KG1 (cell line): ENCODE data around the gene SLC25A42.
"Not testable (repeated sequence)": the region's sequence is repeated elsewhere in the genome, so short reads cannot be mapped to it uniquely, and the experiment has no call there.

ENCODE experiments used
- DNase-seq: peaks from one replicate; lab custom pipeline; 2025; lab: John Stamatoyannopoulos, UW

The SLC25A42 gene

DNA sequence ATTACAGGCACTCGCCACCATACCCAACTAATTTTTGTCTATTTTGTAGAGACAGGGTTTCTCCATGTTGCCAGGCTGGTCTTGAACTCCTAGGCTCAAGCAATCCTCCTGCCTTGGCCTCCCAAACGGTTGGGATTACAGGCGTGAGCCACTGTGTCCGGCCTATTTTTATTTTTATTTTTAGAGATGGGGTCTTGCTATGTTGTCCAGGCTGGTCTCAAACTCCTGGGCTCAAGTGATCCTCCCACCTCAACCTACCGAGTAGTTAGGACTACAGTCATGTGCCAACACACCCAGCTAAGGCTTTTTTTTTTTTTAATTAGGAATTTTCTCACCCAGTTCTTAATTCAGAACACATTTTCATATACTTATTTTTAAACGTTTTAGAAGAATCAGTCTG is 71.9 kb downstream of the SLC25A42 start:
- DNase-seq, result not testable (repeated sequence)

DNA sequence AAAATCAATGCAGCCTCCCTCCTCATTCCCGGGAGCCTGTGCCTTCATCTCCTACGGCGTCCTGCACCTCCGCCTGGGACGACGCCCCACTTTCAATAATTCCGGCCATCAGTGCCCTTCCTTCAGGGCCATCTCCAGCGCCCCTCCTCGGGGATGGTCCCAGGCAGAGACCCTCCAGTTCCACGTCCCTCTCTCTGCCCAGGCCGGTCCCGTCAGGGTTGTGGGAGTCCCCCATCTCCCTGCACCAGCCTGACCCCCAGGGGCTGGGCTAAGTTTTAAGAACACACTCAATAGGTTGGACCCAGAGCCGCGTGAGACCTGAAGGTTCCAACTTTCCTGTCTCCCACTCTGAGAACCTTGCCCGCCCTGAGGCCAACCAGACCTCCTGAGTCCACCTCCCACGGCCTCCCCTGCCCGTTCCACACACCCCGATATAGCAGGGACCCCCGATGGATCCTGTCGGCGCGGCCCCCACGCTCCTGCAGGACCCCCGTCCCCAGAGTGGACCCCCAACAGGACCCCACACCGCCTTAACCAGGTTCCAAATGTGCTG is 73.8 kb downstream of the SLC25A42 start:
- DNase-seq, result no peak

DNA sequence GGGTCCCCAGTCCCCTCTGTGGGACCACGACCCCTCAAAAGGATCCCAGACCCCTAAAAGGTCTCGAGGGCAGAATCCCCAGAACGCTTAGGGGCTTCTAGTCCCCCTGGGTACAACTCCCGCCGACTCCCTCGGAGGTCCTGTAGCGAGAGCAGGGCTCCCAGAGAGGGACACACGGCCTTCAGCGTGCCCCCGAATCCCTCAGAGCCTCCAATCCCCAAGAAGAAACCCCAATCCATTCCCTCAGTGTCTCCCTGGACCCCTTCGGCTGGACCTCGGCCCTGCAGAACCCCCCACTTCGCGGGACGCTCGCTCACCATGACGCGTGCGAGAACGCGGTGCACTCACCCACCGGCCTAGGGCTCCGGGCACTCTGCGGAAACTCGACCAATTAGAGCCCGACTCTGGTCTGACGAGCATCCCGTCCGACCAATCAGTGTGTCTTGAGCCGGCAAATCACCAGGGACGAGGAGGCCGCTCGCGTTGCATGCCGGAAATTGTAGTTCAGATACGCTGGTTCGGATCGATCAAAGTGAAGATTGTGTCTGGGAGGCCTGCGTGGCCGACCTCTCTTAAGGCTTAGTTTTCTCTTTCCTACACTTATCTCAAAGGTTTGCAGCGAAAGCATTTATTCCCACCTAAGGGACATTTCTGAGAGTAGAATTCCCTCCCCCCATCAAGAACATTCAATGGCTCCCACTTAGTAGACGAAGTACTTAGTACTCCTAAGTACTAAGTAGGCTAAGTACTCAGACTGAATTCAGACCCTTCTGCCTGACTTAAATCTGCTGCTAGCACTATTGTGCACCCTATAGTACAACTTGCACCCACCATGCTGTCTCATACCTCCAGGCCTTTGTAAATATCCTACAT is 74.6 kb downstream of the SLC25A42 start, which contains the start of gene TMEM161A:
Gene TMEM161A, minus strand, starts transcription at position 370 of the 873 bp plus-strand sequence. Its CDS starts 50 bp downstream, at position 320.
- peak; percentile 91 for DNase-seq

DNA sequence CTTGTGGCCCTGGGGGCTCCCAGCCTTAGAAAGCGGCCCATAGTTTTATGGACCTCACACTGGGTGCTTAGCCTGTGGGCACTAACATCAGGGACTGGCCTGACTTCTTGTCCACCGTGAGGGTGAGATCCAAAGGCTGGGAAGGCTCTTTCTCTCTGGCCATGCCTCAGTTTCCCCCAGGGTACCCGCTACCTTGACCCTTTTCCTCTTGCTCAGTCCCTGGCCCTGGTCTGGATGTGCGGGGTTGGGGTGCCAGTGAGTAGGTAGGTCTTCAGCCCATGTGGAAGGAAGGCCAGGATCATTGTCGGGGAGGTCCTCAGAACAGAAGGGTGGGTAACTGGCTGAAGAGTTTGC is 76.1 kb downstream of the SLC25A42 start:
- no peak for DNase-seq

DNA sequence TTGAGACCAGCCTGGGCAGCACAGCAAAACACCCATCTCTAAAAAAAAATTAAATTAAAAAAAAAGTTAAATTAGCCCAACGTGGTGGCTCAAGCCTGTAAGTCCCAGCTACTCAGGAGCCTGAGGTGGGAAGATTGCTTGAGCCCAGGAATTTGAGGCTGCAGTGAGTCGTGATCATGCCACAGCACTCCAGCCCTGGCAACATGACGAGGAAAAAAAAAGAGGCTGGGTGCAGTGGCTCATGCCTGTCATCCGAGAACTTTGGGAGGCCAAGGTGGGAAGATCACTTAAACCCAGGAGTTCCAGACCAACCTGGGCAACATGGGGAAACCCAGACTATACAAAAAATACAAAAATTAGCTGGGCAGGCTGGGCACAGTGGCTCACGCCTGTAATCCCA is 76.7 kb downstream of the SLC25A42 start:
- no peak for DNase-seq

DNA sequence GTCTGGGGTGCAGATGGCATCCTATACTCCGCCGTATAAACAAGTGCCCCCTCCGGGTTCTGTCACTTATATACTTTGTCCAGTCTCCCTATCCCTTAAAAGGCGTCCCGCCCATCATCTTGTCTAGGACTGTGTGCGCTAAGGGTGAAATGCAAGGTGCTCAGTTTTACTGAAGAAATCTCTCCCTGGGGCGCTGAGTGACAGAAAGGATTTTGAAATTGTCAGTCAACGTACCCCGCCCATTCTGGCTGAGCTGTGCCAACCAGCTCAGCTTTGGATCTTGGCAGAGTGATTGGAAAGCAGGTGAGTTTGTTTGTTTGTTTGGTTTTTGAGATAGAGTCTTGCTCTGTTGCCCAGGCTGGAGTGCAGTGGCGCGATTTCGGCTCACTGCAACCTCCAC is 78.6 kb downstream of the SLC25A42 start:
- no peak for DNase-seq

DNA sequence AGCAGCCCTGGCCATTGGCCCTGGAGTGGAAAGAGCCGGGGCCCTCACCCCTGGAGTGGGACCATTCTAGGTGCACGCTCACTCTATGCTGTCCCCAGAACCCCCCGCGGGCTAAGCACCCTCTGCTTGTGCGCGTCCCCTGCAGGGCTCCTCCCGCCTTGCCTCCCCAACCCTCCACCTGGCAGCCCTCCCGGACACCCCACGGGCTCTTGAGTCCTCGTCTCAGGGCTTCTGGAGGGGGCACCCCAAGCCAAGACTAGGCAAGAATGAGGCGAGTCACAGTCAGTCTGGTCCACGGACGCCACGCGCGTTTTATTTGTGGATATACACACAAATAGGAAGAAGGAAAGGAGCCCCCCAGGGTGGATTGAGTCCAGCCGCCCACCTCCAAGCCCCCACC is 81.5 kb downstream of the SLC25A42 start:
- no peak for DNase-seq

DNA sequence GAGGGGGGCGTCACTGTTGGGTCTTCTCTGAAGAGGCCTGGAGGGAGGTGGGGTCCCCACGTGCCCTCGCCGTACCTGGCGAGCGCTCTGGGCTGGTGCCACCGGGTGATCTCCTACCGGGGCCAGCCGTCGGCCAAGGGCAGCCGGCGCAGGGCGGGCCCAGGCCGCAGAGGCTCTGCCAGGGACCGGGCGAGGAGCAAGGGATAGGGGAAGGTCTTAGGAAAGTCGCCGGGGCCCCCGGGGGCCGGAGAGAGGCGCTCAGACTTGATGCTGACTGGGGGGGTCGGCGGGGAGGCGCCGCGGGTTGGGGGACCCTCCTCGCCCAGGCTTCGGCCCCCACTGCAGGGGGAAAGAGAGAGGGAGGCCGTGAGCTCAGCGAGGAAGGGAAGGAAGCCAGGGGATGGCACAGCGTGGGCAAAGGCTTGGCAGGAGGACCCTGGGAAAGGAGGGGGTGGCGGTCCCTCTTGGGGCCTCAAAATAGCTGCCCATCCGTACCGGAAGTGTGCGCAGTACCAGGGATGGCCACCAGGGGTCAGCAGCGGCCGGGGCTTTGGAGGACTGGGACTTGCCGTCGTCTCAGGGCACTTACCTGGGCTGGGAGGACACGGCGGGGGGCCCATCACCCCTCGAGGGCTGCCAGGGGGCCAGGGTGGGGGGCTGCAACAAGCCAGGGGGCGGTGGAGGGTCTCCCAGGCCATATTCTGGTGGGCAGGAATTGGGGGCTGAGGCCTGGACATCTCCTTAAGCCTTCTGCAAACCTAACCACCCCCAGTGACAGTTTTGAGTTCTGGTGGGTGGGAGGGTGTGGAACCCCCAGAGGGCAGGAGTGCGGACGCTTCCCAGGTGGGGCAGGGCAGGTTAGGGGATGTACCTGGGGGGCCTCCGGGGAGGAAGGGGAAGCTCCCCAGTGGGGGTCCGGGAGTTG is 82.2 kb downstream of the SLC25A42 start:
- DNase-seq, result peak; percentile 27

DNA sequence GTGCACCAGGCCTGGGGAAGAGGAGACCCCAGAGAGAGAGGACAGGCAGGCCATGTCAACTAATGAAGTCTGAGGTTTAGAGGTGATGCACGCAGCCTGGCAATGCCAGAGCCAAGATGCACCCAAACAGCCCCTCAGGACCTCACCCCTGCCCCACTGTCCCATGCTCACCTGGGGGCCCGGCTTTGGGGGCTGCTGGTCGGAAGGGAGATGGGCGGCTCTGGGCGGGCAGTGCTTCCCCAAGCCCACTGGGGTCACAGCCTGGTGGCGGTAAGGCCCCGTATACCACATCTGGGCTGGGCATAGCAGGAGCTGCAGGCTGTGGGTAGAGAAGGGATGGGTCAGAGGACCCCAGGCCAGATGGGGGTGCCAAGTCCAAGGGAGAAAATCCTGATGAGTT is 83.1 kb downstream of the SLC25A42 start:
- no peak for DNase-seq

DNA sequence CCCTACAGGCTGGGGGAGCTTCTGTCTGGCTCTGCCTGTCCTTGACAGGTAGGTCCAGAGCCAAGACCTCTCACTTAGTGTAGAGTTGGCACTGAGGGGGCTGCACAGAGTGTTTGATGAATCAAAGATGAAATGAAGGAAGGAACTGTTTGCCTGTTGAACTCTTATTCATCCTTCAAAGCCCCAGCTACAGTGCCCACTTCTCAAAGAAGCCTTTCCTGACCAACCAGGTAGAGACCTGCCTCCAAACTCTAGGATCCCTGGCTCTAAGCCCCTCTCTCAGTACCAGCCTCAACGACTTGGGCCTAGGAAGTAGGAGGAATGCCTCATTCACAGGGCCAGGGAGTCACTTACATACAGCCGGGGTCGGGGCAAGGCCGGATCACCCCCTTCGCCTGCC is 83.5 kb downstream of the SLC25A42 start:
- DNase-seq, result no peak

DNA sequence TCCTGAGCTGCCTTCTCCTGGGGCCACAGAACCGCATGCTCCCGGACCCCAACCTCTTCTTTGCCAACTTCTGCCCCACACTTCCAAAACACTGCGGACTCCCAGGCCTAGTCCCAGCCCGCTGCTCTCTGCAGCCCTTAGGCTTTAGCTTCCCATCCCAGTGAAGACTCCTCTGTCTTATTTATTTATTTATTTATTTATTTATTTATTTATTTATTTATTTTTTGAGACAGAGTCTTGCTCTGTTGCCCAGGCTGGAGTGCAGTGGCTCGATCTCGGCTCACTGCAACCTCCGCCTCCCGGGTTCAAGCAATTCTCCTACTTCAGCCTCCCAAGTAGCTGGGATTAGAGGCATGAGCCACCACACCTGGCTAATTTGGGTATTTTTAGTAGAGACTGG is 84.7 kb downstream of the SLC25A42 start:
- DNase-seq, result not testable (repeated sequence)

DNA sequence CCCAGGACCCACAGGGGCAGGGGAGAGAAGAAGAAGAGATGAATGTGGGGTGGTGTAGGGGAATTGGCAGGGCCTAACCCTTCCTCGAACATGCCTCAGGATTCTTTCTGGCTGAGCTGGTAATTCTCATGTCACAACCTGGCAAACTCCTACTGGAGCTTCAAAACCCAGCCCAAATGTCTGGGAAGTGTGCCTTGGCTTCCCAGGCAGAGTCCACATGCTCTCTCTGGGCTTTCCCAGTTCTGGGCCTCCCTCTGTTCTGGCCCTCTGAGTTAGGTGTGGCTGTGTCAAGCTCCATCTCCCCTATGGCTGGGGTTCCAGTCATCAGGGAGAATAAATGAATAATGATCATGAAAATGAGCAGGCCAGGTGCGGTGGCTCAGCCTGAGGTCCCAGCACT is 85.6 kb downstream of the SLC25A42 start:
- DNase-seq, result no peak

DNA sequence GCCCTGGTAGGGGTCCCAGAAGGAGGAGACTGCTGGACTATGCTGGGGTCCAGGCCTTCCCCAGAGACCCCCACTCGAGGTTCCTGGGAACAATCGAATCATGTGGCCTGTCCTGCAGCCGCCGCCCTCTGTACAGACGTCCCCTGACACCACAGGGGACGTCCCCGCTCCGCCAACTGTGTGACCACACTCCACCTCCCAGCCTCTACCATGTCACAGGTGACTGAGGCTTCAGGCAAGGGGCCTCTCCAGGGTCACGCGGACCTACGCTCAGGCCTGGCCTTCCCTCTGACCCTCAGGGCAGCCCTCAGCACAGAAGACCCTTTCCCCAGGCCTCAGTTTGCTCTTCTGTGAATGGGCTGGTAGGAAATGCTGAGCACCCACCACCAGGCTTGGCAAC is 87.6 kb downstream of the SLC25A42 start:
- DNase-seq, result no peak

DNA sequence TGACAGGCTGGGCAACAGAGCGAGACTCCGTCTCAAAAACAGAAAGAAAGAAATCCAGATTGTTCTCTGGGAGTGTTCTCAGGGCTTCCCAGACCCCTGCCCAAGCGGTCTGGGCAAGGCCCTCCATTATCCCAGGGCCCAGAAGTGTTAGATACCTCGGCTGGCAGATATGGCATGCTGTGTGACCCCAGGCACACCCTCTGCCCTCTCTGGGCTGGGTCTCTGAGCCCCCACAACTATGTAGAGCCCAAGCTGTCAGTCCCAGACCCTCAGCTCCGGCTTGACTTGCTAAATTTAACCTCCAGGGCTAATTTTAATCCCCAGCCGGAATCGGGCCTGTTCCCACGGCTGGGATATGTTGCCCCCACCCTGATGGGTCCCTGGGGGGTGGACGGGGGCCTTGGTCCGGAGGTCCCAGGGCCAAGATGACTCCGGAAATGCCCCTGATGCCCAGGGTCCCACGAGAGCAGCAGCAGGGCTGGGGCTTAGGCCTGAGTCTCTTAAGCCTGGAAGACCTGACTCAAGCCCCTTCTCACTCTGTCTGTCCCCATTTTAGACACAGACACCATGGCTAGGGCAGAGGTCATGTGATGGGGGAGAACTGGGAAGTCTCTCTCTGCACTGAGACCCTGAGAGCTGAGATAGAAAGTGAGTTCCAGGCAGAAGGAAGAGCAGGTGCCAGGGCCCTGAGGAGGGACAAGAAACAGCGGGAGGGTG is 89.0 kb downstream of the SLC25A42 start:
- no peak for DNase-seq

DNA sequence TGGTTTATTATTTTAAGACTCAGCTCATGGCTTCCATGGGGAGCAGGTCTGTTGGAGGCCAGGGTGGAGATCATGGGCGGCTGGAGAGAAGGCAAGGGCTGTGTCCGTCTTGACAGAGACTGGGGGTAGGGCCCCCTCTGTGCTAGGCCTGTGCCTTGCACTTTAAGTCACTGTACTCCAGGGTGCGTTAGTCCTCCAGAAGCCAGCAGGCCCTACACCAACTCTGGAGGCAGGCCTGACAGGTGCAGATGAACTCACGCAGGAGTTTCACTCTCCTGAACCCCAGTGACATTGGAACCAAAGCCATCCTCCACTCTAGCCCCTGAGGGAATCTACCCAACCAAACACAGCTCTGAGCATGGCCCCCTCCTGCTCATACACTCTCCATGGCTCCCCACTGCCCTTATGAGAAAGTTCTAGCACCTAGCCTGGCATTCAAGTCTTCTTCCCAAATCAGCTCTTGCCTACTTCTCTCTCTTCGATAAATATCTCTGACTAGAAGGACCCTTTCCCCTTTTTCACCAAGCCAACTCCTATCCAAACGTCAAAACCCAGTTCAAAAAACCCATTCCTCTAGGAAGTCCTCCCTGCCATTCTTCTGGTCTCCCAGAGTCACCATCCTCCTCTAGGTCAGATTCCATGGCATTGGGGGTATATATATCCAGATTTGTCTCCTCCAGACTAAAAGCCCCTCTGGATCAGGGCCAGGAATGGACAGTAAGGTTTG is 91.1 kb downstream of the SLC25A42 start:
- DNase-seq, result no peak

DNA sequence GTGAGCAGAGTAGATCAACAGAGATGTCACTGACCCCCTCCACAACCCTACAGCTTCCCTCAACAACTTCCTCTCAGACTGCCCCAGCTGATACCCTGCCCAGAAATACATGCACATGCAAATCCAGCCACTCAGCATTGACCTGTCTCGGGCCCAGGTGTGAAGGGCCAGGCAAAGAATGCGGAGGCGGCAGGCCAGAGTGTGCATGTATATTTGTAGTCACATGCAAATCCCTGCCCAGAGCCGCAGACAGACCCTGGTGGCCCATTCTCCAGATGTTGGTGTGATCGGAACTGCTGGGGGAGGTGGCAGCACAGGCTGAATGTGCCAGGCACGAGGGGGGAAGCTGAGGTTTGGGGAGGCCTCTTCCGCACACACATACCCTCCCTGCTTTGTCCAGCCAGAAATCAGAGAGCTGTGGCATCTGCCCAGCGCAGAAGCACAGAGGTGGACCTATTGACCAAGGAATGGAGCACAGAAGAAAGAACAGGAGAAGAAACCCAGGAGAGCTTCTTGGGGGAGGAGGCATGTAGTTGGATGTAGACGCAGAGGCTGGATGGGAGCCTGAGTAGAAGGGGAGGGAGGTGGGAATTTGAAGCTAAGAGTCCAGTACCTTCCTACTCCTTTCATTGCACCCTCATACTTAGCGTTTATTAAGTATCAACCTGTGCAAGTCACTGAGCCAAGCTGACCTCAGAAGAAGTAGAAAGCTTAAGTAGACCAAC is 91.9 kb downstream of the SLC25A42 start:
- DNase-seq, result no peak

DNA sequence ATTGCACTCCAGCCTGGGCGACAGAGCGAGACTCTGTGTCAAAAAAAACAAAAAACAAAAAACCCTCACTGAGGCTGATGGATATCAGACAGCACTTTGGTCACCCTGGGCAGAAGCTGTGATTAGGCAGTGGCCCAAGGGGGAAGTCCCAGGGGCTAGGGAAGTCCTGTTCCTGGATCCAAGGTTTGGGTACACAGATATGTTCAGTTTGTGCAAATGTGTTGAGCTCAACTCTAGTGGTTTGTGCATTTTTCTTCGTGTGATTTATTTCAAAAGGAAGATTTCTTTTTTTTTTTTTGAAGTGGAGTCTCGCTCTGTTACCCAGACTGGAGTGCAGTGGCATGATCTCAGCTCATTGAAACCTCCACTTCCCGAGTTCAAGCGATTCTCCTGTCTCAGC is 94.0 kb downstream of the SLC25A42 start:
- no peak for DNase-seq

DNA sequence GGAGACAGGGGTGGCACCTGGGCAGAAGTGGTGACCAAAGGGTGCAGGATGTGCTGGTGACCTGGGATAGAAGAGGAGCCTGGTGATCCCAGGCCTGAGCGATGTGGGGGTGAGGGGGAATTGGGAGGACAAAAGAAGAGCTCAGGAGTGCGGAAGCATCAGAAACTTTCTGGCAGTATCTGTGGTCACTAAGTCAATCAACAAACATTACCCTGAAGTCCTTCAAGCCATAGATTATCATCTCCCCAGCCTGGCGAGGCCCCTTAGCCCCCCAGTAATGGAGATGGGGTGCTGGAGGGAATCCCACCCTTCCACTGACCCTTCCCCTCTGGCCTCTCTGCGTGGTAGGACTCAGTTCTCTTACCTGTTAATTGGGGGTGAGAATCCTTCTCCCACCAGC is 95.7 kb downstream of the SLC25A42 start:
- no peak for DNase-seq

DNA sequence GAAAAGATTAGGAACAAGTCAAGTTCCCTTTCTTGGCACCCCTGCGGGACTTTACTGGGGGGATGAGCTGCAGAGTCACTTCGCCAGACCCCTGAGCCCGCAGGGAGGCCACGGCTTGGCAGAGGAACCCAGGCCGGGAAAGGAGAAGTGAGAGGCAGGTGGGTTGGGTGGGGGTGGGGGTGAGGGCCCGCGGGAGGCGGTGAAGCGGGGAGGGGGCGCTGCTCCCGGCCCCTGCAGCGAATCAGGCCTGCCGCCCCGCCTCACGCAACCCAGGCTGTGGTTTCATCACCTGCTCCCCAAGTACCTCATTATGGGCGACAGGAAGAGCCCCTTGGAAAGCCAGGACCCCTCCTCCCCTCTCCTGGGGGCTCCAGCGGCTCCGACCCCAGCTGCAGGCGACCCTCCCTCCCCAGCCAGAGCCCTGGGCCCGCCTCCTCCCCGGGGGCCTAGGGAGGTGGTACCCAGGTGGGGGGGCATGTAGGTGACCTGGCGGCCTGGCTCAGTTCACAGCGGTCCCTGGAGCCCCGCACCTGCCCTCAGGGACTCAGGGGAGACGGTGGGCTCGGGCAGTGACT is 96.8 kb downstream of the SLC25A42 start:
- no peak for DNase-seq

DNA sequence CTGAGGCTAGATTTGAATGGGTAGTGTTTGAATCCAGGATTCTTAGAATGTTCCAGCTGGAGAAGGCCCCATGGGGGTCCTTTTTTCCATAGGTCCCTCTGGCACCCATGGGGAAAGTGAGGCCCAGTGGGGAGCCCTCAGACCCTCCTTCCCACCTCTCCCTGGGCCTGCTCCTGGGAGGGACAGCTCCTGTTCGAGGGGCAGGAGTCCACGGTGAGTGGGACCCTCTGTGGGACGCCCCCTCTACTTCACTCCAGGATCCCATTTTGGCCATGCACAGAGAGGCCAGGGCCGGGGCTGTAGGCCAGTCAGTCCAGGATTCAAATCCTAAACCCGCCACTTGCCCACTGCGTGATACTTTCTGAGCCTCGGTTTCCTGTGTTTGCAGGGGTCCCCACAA is 98.7 kb downstream of the SLC25A42 start:
- no peak for DNase-seq
